Activated CD8-positive, alpha-beta memory T cell treated with anti-CD3 and anti-CD28 coated beads, Interleukin-2, amount 10 ng/mL, durations not matched to agents 7 days and 5 days (primary cell): ENCODE data around the gene OBP2A. TPM values are rescaled to one million over a fixed set of nuclear protein-coding genes. Genes with fewer than 3 reads are reported as not detected.
"Not testable (repeated sequence)": the region's sequence is repeated elsewhere in the genome, so short reads cannot be mapped to it uniquely, and the experiment has no call there.

Experiments used
- ATAC-seq: fragments of 150-1000 bp; cut with Tn5 transposase; one replicate; pipeline ENCODE4 v1.10.0; 2021; ENCODE audit warnings: moderate library complexity
- CTCF ChIA-PET: fragments of 350-600 bp; sonication (Branson Sonifier 250); formaldehyde crosslinking; loops from one replicate; lab custom pipeline; 2021; ENCODE audit warnings: antibody characterized with exemption; lab: Charles Lee
- DNase-seq: peaks from one replicate; pipeline ENCODE4 v3.0.0-alpha.2; 2020
- H3K27ac Mint-ChIP-seq: one replicate; pipeline ENCODE4 v1.8.0; 2021; ENCODE audit warnings: mild to moderate bottlenecking, mixed read lengths
- H3K27me3 Mint-ChIP-seq: one replicate; pipeline ENCODE4 v1.8.0; 2021; ENCODE audit warnings: mixed read lengths
- H3K36me3 Mint-ChIP-seq: one replicate; pipeline ENCODE4 v1.8.0; 2021; ENCODE audit warnings: mild to moderate bottlenecking, mixed read lengths
- H3K4me1 Mint-ChIP-seq: one replicate; pipeline ENCODE4 v1.8.0; 2021; ENCODE audit warnings: mixed read lengths
- H3K4me3 Mint-ChIP-seq: one replicate; pipeline ENCODE4 v1.8.0; 2021; ENCODE audit warnings: mild to moderate bottlenecking, moderate library complexity, mixed read lengths
- H3K9me3 Mint-ChIP-seq: one replicate; pipeline ENCODE4 v1.8.0; 2022; ENCODE audit warnings: low read depth, mixed read lengths
- total RNA-seq, 2 experiments: library from RNA; stranded (reverse); gene quantifications; one replicate each; pipeline ENCODE4 v1.2.3, GENCODE V29; 2021

Gene OBP2A
- total RNA-seq, 2 experiments from 2014 or later, result not detected

GRCh38 chr9:135505406-135506187 lies 40.3 kb upstream of the OBP2A start:
- ATAC-seq (no peak), DNase-seq (no peak)
- CTCF ChIA-PET, result interaction anchor here (1.1 to 2.6 kb wide), 2 partner anchors 13 to 24 kb away, joined by 4 to 15 read pairs; no protein-coding TSS in a partner anchor
- Mint-ChIP-seq H3K27ac (no peak overlapping the region), H3K36me3 (peaks cover 16% of the 10 kb centered on the region), H3K4me3 (no peak overlapping the region), H3K27me3 (peaks cover 12% of the 10 kb centered on the region), H3K4me1 (peaks cover 13% of the 10 kb centered on the region), H3K9me3 (no peaks in the 10 kb centered on the region)

- ATAC-seq (no peak), DNase-seq (no peak)
- Mint-ChIP-seq H3K27me3 (peaks cover 12% of the 10 kb centered on the region), H3K27ac (no peak overlapping the region), H3K4me1 (peaks cover 21% of the 10 kb centered on the region), H3K36me3 (peaks cover 16% of the 10 kb centered on the region), H3K4me3 (no peak overlapping the region), H3K9me3 (no peaks in the 10 kb centered on the region)
- CTCF ChIA-PET, result interaction anchor here (2.6 kb wide), 1 partner anchor 23 kb away, joined by 15 read pairs; no protein-coding TSS in a partner anchor
Measured at GRCh38 chr9:135506327-135507103, 39.4 kb upstream of the OBP2A start.

GRCh38 chr9:135507104-135508035 lies 38.6 kb upstream of the OBP2A start:
- Mint-ChIP-seq H3K27ac (no peak overlapping the region), H3K9me3 (no peaks in the 10 kb centered on the region), H3K27me3 (peaks cover 12% of the 10 kb centered on the region), H3K4me3 (no peak overlapping the region), H3K4me1 (peaks cover 19% of the 10 kb centered on the region), H3K36me3 (peaks cover 14% of the 10 kb centered on the region)
- CTCF ChIA-PET, result interaction anchor here (0.7 kb wide), 1 partner anchor 49 kb away, joined by 3 read pairs; no protein-coding TSS in a partner anchor
- DNase-seq, result no peak
- no peak for ATAC-seq

GRCh38 chr9:135508211-135508820 lies 37.6 kb upstream of the OBP2A start:
- peaks cover 17% of the 10 kb centered on the region for H3K4me1 Mint-ChIP-seq
- ATAC-seq, result no peak
- no peak overlapping the region for H3K27ac Mint-ChIP-seq
- no peak for DNase-seq
- CTCF ChIA-PET, result no interaction called here
- peaks cover 10% of the 10 kb centered on the region for H3K36me3 Mint-ChIP-seq
- H3K4me3 Mint-ChIP-seq, result no peak overlapping the region
- peaks cover 12% of the 10 kb centered on the region for H3K27me3 Mint-ChIP-seq
- no peaks in the 10 kb centered on the region for H3K9me3 Mint-ChIP-seq

- peaks cover 12% of the 10 kb centered on the region for H3K27me3 Mint-ChIP-seq
Measured at GRCh38 chr9:135509458-135509857, 36.5 kb upstream of the OBP2A start.

GRCh38 chr9:135512241-135512603 lies 33.7 kb upstream of the OBP2A start:
- Mint-ChIP-seq H3K4me3 (no peak overlapping the region), H3K4me1 (peaks cover 23% of the 10 kb centered on the region), H3K27ac (no peak overlapping the region), H3K36me3 (no peaks in the 10 kb centered on the region), H3K9me3 (no peaks in the 10 kb centered on the region), H3K27me3 (peaks cover 12% of the 10 kb centered on the region)
- CTCF ChIA-PET, result interaction anchor here (0.6 to 1.6 kb wide), 2 partner anchors 8 to 43 kb away, joined by 3 to 6 read pairs; no protein-coding TSS in a partner anchor
- ATAC-seq (no peak), DNase-seq (no peak)

More at GRCh38 chr9:135509458-135509857, 36.5 kb upstream of the OBP2A start:
- ATAC-seq, result no peak
- Mint-ChIP-seq H3K4me3 (no peak overlapping the region), H3K36me3 (peaks cover 3% of the 10 kb centered on the region), H3K4me1 (peaks cover 17% of the 10 kb centered on the region), H3K9me3 (no peaks in the 10 kb centered on the region), H3K27ac (no peak overlapping the region)
- CTCF ChIA-PET, result no interaction called here
- no peak for DNase-seq

- Mint-ChIP-seq H3K4me1 (peaks cover 23% of the 10 kb centered on the region), H3K27ac (no peak overlapping the region), H3K27me3 (peaks cover 17% of the 10 kb centered on the region), H3K36me3 (no peaks in the 10 kb centered on the region), H3K9me3 (no peaks in the 10 kb centered on the region), H3K4me3 (no peak overlapping the region)
- DNase-seq (no peak), ATAC-seq (no peak)
- CTCF ChIA-PET, result interaction anchor here (0.6 to 1.6 kb wide), 2 partner anchors 8 to 44 kb away, joined by 3 to 6 read pairs; no protein-coding TSS in a partner anchor
Measured at GRCh38 chr9:135512904-135513303, 33.0 kb upstream of the OBP2A start.

GRCh38 chr9:135513351-135513846 lies 32.5 kb upstream of the OBP2A start:
- Mint-ChIP-seq H3K9me3 (no peaks in the 10 kb centered on the region), H3K4me1 (peaks cover 23% of the 10 kb centered on the region), H3K27me3 (peaks cover 20% of the 10 kb centered on the region), H3K36me3 (no peaks in the 10 kb centered on the region), H3K27ac (no peak overlapping the region), H3K4me3 (no peak overlapping the region)
- no peak for DNase-seq
- CTCF ChIA-PET, result interaction anchor here (1.6 kb wide), 1 partner anchor 9 kb away, joined by 6 read pairs; no protein-coding TSS in a partner anchor
- no peak for ATAC-seq

GRCh38 chr9:135513906-135514305 lies 32.0 kb upstream of the OBP2A start:
- not testable (repeated sequence) for ATAC-seq, H3K4me3 Mint-ChIP-seq, H3K27ac Mint-ChIP-seq, H3K9me3 Mint-ChIP-seq, H3K36me3 Mint-ChIP-seq, DNase-seq
- CTCF ChIA-PET, result interaction anchor here (1.1 kb wide), 1 partner anchor 16 kb away, joined by 3 read pairs; no protein-coding TSS in a partner anchor
- Mint-ChIP-seq H3K27me3 (peaks cover 21% of the 10 kb centered on the region), H3K4me1 (peaks cover 23% of the 10 kb centered on the region)

- CTCF ChIA-PET, result interaction anchor here (0.8 to 1.1 kb wide), 2 partner anchors 10 to 17 kb away, joined by 3 read pairs; no protein-coding TSS in a partner anchor
- no peaks in the 10 kb centered on the region for H3K9me3 Mint-ChIP-seq
- no peak overlapping the region for H3K27ac Mint-ChIP-seq
- peaks cover 23% of the 10 kb centered on the region for H3K4me1 Mint-ChIP-seq
- H3K27me3 Mint-ChIP-seq, result peaks cover 19% of the 10 kb centered on the region
- no peak overlapping the region for H3K4me3 Mint-ChIP-seq
- no peak for ATAC-seq
- no peak for DNase-seq
- H3K36me3 Mint-ChIP-seq, result no peaks in the 10 kb centered on the region
Measured at GRCh38 chr9:135514342-135515082, 31.4 kb upstream of the OBP2A start.

- Mint-ChIP-seq H3K4me1 (peaks cover 23% of the 10 kb centered on the region), H3K27me3 (peaks cover 20% of the 10 kb centered on the region), H3K4me3 (no peak overlapping the region), H3K9me3 (no peaks in the 10 kb centered on the region), H3K27ac (no peak overlapping the region), H3K36me3 (no peaks in the 10 kb centered on the region)
- ATAC-seq (no peak), DNase-seq (no peak)
- CTCF ChIA-PET, result interaction anchor here (0.8 to 1.1 kb wide), 2 partner anchors 11 to 18 kb away, joined by 3 read pairs; no protein-coding TSS in a partner anchor
Measured at GRCh38 chr9:135515083-135515951, 30.6 kb upstream of the OBP2A start.
